ENCODE results near the gene TMOD1.

DNA sequence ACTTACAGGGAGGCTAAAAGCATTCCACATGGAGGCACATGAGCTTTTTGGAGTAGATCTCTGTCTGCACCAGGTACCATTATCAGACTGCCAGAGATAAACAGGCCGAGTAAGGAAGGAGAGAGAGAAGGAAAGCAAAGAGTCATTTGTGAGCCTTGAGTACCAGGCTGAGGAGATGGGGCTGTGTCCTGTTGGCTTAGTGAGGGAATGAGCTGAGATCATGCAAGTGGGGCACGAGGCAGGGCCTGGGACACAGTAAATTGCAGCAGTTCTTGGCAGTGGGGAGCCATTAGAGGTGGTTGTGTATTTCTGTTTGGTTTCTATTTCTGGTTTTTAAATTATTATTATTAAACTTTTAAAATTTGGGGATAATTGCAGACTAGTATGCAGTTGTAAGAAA lies 78.4 kb downstream of the TMOD1 start:
- TF ChIP-seq, protein P1, sequence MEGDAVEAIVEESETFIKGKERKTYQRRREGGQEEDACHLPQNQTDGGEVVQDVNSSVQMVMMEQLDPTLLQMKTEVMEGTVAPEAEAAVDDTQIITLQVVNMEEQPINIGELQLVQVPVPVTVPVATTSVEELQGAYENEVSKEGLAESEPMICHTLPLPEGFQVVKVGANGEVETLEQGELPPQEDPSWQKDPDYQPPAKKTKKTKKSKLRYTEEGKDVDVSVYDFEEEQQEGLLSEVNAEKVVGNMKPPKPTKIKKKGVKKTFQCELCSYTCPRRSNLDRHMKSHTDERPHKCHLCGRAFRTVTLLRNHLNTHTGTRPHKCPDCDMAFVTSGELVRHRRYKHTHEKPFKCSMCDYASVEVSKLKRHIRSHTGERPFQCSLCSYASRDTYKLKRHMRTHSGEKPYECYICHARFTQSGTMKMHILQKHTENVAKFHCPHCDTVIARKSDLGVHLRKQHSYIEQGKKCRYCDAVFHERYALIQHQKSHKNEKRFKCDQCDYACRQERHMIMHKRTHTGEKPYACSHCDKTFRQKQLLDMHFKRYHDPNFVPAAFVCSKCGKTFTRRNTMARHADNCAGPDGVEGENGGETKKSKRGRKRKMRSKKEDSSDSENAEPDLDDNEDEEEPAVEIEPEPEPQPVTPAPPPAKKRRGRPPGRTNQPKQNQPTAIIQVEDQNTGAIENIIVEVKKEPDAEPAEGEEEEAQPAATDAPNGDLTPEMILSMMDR (conservative IDR thresholded peaks at IDR 0.05 in 1 of 2, IDR thresholded peaks at IDR 0.05 in 1 of 2; ENCODE audit: low read depth in 1 of 2, low read length in 2 of 2), result no peak
- TF ChIP-seq EZH2 (IDR thresholded peaks at IDR 0.05; ENCODE audit: low read length, missing control alignments), result no peak

Data from fibroblast of lung (primary cell).